Loucy (cell line): Measurements from ENCODE around the gene EBP.

Experiments
- EZH2phosphoT487 ChIP-seq: fragments of 200-600 bp; IDR thresholded peaks from 2 replicates; pipeline ENCODE4 v1.6.1; 2018; ENCODE audit warnings: antibody characterized with exemption, mild to moderate bottlenecking, moderate library complexity, borderline replicate concordance
- TF ChIP-seq, protein P1 (sequence below): fragments of 200-600 bp; sonication (generic); conservative IDR thresholded peaks from 2 replicates; pipeline ENCODE4 v1.5.1; 2014; ENCODE audit warnings: mild to moderate bottlenecking, antibody characterized with exemption, low read length

DNA sequence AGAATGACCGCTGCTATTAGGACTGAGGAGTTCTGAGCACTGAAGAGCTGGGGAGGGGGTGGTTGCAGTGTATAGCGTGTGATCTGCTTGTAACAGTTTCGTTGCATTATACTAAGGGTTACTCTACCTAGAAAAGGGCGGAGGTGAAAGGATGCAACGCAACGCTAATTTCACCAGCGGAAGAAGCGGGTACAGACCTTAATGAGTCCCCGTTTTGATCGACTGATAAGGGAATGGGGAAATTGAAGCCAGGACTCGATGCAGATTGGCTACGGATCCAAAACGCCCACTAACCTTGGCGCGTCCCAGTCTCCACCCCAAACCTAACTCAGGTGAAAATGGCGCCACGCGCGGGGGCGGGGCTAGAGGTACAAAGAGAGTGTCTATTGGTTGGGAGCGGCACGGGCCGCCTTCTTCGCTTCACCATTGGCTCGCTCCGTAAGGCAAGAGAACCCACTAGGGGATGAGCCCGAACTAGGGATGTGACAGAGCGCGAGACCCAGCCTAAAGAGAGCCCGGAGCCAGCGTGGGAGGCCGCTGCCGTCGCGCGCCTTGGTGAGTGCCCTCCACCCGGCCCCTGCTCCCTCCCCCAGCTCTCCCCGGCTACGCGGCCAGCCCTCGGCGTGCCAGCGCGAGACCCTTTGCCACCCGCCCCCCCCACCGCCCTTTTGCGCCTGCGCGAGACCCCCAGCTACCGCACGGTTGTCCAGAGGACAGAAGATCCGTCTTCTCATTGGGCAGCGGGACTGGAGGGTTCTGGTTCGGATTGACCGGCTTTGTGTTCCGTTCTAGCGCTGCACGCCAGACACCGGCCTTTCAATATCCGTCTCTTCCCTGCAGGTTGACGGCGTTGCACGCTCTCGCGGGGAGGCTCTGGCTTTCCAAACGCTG, at the start of gene EBP:
- no peak for TF ChIP-seq EZH2phosphoT487
- TF ChIP-seq, protein P1, sequence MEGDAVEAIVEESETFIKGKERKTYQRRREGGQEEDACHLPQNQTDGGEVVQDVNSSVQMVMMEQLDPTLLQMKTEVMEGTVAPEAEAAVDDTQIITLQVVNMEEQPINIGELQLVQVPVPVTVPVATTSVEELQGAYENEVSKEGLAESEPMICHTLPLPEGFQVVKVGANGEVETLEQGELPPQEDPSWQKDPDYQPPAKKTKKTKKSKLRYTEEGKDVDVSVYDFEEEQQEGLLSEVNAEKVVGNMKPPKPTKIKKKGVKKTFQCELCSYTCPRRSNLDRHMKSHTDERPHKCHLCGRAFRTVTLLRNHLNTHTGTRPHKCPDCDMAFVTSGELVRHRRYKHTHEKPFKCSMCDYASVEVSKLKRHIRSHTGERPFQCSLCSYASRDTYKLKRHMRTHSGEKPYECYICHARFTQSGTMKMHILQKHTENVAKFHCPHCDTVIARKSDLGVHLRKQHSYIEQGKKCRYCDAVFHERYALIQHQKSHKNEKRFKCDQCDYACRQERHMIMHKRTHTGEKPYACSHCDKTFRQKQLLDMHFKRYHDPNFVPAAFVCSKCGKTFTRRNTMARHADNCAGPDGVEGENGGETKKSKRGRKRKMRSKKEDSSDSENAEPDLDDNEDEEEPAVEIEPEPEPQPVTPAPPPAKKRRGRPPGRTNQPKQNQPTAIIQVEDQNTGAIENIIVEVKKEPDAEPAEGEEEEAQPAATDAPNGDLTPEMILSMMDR: no peak
